Stimulated activated CD4-positive, alpha-beta T cell treated with anti-CD3 and anti-CD28 coated beads, Interleukin-15, amount 100 ng/mL, for 48 hours (primary cell): ENCODE measurements around the gene OXA1L.
"Not testable (repeated sequence)": the region's sequence is repeated elsewhere in the genome, so short reads cannot be mapped to it uniquely, and the experiment has no call there.

ENCODE experiments used
- DNase-seq, 2 donors: peaks; one replicate each; pipeline ENCODE4 v3.0.0-alpha.2; 2020; ENCODE audit warnings: low read depth in 2 of 2

The OXA1L gene

DNA sequence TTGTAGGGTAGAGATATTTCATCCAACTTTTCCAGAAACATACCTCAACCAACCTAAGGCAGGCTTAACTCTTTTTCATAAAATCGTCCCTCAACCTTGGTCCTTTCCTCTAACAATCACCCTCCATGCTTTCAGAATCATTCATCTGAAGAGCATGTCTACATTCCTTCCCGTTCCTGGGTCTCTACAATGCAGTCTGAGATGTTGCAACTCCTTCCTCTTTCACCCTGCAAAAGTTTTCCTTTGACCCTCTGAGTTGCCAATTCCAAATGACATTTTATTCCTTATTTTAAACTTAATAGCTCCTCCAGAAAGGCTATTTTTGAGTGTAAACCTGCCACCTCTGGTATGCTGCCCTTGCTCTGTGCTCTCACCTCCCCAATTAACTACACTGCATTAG lies 32.0 kb downstream of the OXA1L start:
- no peak for DNase-seq

DNA sequence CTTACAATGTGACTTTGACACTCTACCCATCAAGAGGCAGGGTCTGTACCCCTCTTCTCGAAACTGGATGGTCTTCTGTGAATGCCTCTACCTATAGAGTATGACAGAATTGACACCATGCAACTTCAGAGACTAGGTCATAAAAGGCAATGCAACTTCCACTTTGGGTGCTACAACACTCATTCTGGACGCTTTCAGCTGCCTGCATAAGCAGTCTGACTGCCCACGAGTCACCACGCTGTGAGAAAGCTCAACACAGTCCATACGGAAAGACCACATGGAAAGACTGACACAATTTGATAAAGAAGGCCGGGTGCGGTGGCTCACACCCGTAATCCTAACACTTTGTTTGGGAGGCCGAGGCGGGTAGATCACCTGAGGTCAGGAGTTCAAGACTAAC lies 33.9 kb downstream of the OXA1L start:
- DNase-seq, result no peak

DNA sequence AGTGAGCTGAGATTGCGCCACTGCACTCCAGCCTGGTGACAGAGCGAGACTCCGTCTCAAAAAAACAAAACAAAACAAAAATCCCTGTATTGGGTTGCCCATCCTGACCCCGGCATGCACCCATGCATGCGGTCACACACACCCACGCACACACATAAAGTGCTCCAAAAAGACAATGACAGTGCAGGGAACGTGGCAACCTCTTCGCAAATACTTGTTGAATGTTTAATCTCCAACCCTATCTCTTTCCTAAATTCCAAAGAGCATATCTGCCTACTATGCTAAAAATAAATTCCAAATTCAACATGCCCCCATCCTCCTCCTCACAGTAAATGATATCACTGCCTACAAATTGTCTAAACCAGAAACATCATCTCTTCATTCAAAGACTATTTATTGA lies 35.2 kb downstream of the OXA1L start:
- no peak for DNase-seq

DNA sequence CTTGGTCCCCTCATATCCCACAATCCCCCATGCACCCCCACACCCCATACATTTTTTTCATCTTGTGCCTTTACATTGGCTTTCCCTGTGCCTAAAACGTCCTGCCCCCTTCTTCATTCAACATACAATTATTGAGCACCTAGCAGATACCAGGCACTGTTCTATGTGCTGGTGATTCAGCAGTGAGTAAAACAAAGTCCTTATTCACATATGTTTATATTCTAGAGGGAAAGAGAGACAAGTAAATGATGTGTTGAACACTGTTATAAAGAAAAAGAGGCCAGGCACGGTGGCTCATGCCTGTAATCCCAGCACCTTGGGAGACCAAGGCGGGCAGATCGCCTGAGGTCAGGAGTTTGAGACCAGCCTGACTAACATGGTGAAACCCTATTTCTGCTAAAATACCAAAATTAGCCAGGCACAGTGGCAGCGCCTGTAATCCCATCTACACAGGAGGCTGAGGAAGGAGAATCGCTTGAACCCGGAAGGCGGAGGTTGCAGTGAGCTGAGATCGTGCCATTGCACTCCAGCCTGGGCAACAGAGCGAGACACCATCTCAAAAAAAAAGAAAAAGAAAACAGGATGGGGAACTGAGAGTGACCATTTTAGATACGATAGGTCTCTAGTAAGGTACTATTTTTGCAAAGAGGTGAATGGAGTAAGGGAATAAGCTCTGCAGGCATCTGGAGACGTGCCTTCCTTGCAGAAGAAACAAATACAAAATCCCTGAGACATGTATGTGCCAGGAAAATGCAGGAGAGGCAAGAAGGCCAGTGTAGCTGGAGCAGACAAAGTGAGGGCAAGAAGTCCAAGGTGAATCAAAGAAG lies 36.6 kb downstream of the OXA1L start:
- no peak for DNase-seq

DNA sequence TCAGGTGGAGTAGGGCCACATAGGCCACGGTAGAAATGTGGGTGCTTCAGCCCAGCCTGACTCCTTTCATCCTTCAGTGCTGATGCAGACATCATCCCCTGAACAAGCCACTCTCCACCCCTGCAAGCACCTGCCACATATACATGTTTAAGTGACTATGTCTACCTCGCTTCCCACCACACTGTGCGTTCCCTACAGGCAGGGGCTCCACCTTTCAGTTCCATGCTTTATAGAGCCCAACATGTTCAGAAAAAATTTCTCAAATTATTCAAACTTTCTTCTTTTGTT lies 37.1 kb downstream of the OXA1L start:
- DNase-seq, result no peak

DNA sequence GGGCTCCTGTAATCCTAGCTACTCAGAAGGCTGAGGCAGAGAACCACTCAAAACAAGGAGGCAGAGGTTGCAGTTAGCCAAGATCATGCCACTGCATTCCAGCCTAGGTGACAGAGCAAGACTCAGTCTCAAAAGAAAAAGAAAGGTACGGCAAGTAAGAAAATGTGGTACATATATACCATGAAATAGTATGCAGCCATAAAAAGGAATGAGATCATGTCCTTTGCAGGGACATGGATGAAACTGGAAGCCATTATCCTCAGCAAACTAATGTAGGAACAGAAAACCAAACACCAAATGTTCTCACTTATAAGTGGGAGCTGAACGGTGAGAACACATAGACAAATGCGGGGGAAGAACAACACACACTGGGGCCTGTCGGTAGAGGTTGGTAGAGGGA lies 38.7 kb downstream of the OXA1L start:
- not testable (repeated sequence) for DNase-seq

DNA sequence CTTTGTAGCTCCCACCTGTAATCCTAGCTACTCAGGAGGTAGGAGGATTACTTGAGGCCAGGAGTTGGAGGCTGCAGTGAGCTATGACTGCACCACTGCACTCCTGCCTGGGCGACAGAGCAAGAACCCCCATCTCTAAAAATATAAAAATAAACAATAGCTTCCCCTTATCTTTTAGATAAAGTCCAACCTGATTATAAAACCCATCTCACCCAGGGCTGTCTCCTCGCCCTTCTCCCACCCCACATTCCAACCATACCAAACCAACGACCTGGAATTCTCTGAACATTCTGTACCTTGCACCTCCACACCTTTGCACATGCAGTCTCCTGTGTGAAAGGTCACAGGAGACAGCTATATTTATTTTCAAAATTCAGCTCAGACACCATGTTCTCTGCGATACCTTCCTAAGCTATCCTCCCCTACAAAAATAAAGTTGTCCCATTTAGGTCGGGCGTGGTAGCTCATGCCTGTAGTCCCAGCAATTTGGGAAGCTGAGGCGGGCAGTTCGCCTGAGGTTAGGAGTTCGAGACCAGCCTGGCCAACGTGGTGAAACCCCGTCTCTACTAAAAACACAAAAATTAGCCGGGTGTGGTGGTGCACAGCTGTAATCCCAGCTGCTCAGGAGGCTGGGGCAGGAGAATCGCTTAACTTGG lies 41.1 kb downstream of the OXA1L start:
- DNase-seq, result no peak

DNA sequence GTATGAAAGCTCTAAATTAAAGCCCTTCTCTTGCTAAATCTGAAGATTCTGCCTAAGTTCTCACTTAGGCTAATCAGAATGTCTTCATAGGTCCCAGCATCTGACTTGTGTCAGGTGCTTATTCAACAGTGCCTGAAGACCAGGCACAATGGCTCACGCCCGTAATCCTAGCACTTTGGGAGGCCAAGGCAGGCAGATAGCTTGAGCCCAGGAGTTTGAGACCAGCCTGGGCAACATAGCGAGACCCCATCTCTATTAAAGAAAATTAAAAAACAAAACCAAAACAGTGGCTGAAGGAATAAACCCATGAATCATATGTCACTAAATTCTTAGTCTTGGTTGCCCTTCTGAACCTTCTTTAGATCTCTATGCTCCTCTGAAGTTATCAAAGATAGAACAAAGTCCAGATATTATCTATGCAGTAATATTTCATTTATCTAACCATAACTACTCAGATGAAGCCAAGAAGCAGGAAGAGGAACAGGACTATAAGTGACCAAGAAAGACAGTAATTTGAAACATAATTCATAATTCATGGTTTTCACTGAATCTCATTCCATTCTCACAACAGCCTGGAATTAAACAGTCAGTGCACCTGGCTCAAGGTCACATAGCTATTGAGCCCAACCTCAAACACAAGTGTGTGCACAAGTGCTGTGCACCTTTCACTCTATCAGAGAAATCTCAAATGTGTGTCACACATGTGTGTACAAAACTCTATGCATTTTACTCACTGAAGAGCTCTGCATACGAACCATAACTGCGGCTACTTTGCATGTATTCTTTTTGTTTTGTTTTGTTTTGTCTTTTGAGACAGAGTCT lies 42.1 kb downstream of the OXA1L start:
- DNase-seq, result no peak

DNA sequence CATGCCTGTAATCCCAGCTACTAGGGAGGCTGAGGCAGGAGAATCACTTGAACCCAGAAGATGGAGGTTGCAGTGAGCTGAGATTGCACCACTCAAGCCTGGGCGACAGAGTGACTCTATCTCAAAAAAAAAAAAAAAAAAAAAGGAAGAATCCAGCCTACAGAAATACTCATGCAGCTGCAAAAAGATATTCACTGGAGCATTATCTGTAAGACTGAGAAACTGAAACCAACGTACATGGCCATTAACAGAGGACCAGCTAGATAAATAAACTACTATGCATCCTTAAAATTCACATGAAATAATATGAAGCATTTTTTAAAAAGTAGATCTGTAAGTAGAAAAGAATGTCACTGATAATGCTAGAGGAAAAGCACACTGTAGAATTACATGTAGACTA lies 45.2 kb downstream of the OXA1L start:
- DNase-seq, result no peak

DNA sequence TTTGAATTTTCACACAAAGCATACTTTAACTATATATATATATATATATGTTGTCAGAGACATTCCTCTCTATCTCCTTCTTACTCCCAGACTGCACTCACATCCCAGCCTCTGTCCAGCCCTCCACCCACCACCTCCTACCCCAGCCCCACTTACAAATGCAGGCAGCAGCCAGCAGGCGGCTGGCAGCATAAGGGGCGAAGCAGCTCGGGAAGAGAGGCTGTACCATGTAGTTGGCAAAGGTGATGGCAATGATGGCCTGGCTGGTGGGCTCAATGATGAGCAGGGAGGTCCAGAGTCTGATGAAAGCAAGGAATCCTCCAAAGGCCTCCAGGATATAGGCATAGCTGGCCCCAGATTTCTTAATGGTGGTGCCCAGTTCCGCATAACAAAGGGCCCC lies 46.3 kb downstream of the OXA1L start:
- DNase-seq, result no peak

DNA sequence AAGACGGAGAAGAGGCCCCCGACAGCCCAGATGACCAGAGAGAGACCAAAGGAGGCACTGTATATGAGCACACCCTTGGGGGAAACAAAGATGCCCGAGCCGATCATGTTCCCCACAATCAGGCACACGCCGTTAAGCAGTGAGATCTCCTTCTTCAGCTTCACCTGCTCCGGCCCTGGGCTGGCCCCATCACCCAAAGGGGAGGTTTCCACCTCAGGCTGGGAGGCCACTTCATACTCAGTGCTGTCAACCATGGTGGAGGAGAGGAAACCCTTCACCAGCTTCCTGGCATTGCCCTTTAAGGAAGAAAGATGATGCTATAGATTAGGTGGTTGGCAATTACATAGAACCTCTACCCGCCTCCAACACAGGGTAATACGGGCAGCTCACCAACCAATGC lies 46.7 kb downstream of the OXA1L start:
- no peak for DNase-seq

DNA sequence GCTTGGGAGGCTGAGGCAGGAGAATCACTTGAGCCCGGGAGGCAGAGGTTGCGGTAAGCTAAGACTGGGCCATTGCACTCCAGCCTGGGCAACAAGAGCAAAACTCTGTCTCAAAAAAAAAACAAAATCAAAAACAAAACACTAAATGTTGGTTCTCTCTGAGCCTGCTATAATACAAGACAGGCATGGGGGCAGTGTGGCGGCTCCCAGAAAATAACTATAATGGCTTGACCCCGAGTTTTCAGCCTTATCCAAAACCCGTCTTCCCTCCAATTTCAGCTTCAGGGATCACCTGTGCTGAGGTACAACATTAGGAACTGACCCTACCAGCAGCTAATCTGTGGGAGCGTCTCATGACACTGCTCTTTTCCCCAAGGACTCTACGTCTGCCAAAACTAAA lies 47.9 kb downstream of the OXA1L start:
- DNase-seq, result no peak

DNA sequence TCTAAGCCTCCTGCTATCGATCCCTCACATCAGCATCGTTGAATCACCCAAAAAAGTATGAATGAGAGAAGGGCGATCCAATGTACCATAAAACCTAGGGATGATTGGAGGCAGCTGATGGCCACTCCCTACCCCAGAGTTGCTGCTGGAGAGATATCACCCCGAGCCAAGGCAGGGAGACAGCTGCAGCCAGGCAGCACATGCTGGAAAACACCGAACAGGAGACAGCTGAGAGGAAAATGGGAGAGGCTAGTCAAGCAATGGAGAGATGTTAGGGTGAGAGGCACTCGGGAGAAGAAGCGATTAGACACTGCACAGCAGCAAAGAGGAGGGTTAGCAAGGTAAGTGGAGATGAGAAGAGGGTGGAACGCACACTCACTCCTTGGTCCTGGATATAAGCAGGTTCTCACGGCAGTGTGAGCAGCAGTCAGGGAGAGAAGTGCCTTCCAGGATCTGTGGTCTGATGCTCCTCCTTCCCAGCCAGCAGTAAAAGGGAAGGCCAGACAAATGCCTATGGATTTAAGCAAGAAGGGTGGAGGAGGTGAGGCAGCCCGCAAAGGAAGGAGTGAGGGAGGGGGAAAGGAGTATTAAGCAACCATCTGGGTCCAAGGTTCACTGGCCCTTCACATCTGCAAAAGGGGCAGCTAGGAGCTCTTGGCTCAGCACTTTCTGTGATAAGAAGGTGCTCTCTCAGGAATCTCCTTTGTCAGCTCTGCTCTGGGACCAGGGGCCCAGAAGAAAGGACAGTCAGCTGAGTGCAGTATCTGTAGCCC lies 48.6 kb downstream of the OXA1L start, which contains the start of gene SLC7A7:
Gene SLC7A7, minus strand, starts transcription at position 495 of the 773 bp plus-strand sequence. CDS start 2,037 bp downstream, outside the sequence.
- no peak for DNase-seq

DNA sequence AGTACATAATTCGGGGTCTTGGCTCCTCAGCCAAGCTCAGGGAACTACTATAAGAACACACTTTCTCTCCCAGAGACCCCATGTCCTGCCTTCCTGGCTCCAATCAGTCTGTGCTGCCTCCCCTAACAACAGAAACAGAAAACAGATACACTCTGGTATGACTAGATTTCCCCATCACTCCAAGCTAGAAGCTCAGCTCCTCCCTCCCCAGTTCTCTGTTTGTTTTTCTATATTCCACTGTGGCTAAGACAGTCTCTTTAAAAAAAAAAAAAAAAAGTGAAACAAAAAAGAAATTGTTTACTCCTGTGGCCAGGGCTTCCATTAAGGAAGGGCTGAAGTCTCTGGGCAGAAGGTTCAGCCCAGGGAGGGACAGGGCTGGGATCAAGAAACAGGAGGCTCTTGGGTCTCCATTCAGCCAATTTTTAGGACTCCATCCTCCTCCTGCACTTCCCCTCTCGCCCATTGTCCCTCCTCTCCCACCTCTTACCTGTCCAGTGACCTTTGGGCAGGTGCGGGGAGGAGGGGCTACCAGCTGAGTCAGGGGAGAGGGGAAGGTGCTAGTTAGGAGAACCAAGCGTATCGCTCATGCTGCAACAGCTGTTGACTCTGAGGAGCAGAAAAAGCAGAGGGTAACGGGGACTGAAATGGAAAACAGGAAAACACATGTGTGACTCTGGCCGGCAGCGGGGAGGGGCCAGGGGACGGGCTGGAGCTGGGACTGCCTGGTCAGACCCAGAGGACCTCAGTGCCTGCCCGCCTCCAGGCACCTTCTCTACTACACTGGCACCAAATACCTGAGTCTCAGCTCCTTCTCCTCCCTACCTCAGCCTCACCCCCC lies 52.9 kb downstream of the OXA1L start:
- no peak for DNase-seq

DNA sequence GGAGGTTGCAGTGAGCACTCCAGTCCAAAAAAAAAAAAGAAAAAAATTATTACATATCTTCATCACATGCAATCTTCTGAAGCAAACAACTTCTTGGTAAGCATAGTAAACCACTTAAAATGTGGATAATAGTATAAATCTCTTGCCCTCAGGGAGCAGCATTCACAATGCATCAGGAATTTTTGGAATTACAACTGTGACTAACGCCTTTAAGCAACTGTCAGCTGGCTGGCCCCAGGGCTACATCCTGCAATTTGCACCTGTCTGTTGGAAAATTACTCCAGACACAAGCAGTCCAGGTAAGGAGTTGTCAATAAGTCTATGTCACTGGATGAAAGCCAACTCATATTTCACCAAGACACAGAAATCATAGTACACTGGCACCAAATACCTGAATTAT lies 54.2 kb downstream of the OXA1L start:
- DNase-seq, result no peak

DNA sequence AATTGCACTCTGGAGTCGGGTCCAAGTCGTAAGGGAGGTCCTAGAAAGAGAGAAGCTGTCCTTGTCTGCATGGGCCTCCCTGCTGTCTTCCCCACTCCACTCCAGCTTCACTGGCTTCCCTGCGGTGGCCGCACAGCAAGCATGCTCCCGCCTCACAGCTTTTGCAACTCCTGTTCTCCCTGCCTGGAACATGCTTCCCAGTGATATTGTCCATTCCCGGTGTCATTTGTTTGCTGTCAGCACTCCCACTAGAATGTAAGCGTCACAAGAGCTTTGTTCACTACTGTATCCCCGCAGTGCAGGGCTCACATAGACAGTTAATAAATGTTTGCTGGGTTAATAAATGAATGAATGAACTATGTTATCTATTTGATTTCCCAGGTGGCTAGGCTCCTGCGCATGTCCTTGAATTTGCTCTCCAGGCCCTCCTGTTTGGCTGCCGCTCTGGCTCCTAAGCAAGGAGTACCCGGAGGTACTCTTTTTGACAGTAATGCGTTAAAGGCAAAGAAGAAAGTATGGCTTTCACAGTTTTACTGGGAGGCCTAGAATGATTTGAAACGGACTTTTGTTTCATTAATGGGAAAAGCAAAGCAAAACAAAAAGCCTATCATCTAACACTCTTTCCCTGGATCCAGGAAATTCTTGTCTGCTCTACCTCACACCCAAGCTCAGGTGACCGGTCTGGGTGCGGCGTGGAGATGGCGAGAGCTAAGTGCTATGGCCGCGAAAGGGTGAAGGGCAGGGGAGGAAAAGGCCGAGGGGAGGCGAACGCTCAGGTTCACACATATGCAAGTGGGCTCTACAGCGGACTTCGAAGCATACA lies 54.9 kb downstream of the OXA1L start:
- DNase-seq, result no peak

DNA sequence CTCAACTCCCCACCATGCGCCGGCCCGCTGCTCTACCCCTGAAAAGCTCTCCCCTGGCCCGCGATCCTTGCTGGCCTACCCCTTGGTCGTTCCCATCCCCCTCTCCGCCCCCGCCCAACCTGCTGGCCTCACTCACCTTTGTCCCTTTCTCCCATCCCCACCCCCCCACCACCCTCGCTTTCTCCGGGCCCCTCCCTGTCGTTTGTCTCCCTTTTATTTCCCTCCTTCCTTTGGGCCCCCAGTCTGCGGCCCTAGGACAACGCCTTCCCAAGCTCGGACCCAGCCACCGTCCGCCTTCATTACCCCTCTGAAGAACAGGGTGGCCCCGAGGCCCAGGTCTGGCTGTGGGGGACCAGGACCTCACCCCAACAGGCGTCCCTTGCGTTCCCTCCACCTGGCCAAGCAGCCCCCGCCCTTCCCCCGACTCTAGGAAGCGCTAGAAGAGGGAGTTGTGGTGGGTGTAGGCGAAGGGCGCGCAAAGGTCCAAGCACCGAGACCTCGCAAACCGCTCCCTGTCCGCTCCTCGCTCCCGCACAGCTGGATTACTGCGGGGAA lies 55.6 kb downstream of the OXA1L start:
- no peak for DNase-seq
